ENCODE results near the gene EIPR1.

DNA sequence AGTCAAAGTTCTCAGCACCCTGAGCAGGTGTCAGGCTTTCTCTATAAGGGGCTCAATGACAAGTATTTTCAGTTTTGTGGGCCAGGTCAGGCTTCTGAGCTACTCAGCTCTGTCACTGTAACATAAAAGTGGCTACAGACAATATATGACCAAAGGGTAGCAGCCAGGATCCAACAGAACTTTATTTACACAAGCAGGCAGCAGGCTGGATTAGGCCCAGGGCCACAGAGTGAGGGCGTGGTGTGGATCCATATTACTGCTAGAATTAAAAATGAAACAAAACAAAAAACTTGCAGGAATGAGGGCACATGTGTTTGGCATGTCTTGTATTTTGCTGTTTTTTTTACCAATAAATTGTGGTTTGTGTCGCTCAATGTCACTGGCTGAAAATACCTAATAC, 143.7 kb downstream of the EIPR1 start:
- TF ChIP-seq, protein P1, sequence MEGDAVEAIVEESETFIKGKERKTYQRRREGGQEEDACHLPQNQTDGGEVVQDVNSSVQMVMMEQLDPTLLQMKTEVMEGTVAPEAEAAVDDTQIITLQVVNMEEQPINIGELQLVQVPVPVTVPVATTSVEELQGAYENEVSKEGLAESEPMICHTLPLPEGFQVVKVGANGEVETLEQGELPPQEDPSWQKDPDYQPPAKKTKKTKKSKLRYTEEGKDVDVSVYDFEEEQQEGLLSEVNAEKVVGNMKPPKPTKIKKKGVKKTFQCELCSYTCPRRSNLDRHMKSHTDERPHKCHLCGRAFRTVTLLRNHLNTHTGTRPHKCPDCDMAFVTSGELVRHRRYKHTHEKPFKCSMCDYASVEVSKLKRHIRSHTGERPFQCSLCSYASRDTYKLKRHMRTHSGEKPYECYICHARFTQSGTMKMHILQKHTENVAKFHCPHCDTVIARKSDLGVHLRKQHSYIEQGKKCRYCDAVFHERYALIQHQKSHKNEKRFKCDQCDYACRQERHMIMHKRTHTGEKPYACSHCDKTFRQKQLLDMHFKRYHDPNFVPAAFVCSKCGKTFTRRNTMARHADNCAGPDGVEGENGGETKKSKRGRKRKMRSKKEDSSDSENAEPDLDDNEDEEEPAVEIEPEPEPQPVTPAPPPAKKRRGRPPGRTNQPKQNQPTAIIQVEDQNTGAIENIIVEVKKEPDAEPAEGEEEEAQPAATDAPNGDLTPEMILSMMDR (conservative IDR thresholded peaks at IDR 0.05; ENCODE audit: low read depth, low read length): no peak
- TF ChIP-seq RFX5 (IDR thresholded peaks at IDR 0.05; ENCODE audit: low read depth, low read length) (no peak), BHLHE40 (IDR thresholded peaks at IDR 0.05; ENCODE audit: low read depth, low read length) (no peak), POLR2A (IDR thresholded peaks at IDR 0.05; ENCODE audit: low read depth, low read length) (no peak), MXI1 (IDR thresholded peaks at IDR 0.05; ENCODE audit: borderline replicate concordance, low read depth, low read length) (no peak), RAD21 (IDR thresholded peaks at IDR 0.05; ENCODE audit: low read length) (no peak), FOS (IDR thresholded peaks at IDR 0.05; ENCODE audit: low read depth, low read length) (no peak), CEBPB (IDR thresholded peaks at IDR 0.05; ENCODE audit: low read depth, low read length) (no peak), NFE2L2 (IDR thresholded peaks at IDR 0.05; ENCODE audit: low read depth, low read length) (no peak), SMC3 (IDR thresholded peaks at IDR 0.05; ENCODE audit: low read depth, low read length) (no peak), MAZ (IDR thresholded peaks at IDR 0.05; ENCODE audit: borderline replicate concordance, low read depth, low read length) (no peak)
- TF ChIP-seq, protein P2, sequence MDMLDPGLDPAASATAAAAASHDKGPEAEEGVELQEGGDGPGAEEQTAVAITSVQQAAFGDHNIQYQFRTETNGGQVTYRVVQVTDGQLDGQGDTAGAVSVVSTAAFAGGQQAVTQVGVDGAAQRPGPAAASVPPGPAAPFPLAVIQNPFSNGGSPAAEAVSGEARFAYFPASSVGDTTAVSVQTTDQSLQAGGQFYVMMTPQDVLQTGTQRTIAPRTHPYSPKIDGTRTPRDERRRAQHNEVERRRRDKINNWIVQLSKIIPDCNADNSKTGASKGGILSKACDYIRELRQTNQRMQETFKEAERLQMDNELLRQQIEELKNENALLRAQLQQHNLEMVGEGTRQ (IDR thresholded peaks at IDR 0.05; ENCODE audit: low read depth, low read length): no peak
- TF ChIP-seq, protein P3, sequence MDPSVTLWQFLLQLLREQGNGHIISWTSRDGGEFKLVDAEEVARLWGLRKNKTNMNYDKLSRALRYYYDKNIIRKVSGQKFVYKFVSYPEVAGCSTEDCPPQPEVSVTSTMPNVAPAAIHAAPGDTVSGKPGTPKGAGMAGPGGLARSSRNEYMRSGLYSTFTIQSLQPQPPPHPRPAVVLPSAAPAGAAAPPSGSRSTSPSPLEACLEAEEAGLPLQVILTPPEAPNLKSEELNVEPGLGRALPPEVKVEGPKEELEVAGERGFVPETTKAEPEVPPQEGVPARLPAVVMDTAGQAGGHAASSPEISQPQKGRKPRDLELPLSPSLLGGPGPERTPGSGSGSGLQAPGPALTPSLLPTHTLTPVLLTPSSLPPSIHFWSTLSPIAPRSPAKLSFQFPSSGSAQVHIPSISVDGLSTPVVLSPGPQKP (IDR thresholded peaks at IDR 0.05; ENCODE audit: borderline replicate concordance, low read depth, low read length): no peak

Measured in IMR-90 (cell line).